Ovary (tissue), 3 donors: ENCODE measurements around the gene LYST.

Experiments used
- CTCF ChIP-seq, 3 donors: fragments of 450-650 bp in 2 of 3; fragments of 200-600 bp in 1 of 3; IDR thresholded peaks; one replicate each; pipeline versions ENCODE4 v1.5.1 to v1.8.0; 2016 to 2022; ENCODE audit warnings: antibody characterized with exemption in 3 of 3, mild to moderate bottlenecking in 1 of 3
- EP300 ChIP-seq: sonication (generic); formaldehyde crosslinking; IDR thresholded peaks from one replicate; pipeline ENCODE4 v1.6.1; 2017; ENCODE audit warnings: antibody characterized with exemption
- POLR2A ChIP-seq: fragments of 450-650 bp; IDR thresholded peaks from one replicate; pipeline ENCODE4 v1.6.1; 2017; ENCODE audit warnings: antibody characterized with exemption, mild to moderate bottlenecking, moderate library complexity
- donor health status: DM: no; HTN: no; CAD: no.

- TF ChIP-seq EP300 = no peak
- no peak for TF ChIP-seq CTCF (IDR thresholded peaks at IDR 0.05)
- TF ChIP-seq POLR2A = no peak
These were observed 230.6 kb downstream of the LYST start for GRCh38 chr1:235635938-235636662.
